Measurements from ENCODE around the gene BSDC1. TPM values are rescaled to one million over a fixed set of nuclear protein-coding genes. Genes with fewer than 3 reads are reported as not detected.

Gene BSDC1
- total and polyA plus RNA-seq, 2 of the 13 experiments (the other 11 are each of a cell fraction or from before 2014, with no cell fraction given): 40.3 to 64.2 TPM

DNA sequence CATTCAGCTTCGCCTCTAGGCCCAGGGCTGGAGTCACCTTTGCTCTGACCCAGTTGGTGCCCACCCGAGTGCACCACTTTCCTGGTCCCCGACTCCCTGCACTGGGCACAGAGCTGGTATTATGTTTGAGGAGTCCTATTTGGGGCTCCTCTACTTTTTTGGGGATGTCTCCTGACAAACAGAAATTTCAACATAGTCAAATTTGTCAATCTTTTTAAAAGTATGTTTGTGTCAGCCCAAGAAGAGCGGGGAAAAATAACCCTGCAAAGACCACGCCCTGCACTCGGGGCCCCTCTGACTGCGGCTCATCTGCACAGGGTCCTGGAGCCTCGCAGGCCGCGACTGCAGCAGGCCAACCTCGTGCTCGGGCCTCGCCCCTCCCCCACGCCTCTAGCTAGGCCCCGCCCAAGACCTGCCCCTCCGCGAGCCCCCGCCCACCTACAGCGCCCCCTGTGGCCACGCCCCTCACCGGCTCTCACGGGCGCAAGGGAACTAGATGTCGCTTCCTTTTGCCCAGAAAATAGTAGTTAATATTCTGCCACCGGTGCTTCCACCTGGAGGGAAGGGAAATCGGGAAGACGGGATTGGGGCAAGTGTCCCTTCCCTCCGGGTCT, 43.3 kb downstream of the BSDC1 start (continued):
- TF ChIP-seq TCF12 (IDR thresholded peaks at IDR 0.05) (no peak), TCF12 (CRISPR knock-in tag; IDR thresholded peaks at IDR 0.05) (no peak), STAT5B (CRISPR knock-in tag; IDR thresholded peaks at IDR 0.05) (0 out of 2 replicates have a peak, but pooled peaks have one; percentile 54), POGZ (CRISPR knock-in tag; IDR thresholded peaks at IDR 0.05) (0 out of 2 replicates have a peak, but pooled peaks have one; percentile 19), ZNF180 (CRISPR knock-in tag; IDR thresholded peaks at IDR 0.05; ENCODE audit: borderline replicate concordance, low read depth) (no peak), ZNF230 (CRISPR knock-in tag; IDR thresholded peaks at IDR 0.05) (0 out of 2 replicates have a peak, but pooled peaks have one; percentile 71), MEIS1 (CRISPR knock-in tag; IDR thresholded peaks at IDR 0.05; ENCODE audit: borderline replicate concordance) (no peak), ZFY (CRISPR knock-in tag; IDR thresholded peaks at IDR 0.05) (peak; percentile 92), ZNF431 (CRISPR knock-in tag; IDR thresholded peaks at IDR 0.05; ENCODE audit: borderline replicate concordance, low read depth) (0 out of 2 replicates have a peak, but pooled peaks have one; percentile 9), KDM1A (CRISPR knock-in tag; IDR thresholded peaks at IDR 0.05) (peak; percentile 48; the same call in 1 of the 2 replicates), JDP2 (CRISPR knock-in tag; IDR thresholded peaks at IDR 0.05; ENCODE audit: borderline replicate concordance) (no peak), ZNF878 (CRISPR knock-in tag; IDR thresholded peaks at IDR 0.05) (peak; percentile 82; the same call in 1 of the 2 replicates), ZNF143 (CRISPR knock-in tag; IDR thresholded peaks at IDR 0.05) (no peak), ZNF546 (CRISPR knock-in tag; conservative IDR thresholded peaks at IDR 0.05) (0 out of 2 replicates have a peak, but pooled peaks have one; percentile 16)
- TF ChIP-seq, protein P1, sequence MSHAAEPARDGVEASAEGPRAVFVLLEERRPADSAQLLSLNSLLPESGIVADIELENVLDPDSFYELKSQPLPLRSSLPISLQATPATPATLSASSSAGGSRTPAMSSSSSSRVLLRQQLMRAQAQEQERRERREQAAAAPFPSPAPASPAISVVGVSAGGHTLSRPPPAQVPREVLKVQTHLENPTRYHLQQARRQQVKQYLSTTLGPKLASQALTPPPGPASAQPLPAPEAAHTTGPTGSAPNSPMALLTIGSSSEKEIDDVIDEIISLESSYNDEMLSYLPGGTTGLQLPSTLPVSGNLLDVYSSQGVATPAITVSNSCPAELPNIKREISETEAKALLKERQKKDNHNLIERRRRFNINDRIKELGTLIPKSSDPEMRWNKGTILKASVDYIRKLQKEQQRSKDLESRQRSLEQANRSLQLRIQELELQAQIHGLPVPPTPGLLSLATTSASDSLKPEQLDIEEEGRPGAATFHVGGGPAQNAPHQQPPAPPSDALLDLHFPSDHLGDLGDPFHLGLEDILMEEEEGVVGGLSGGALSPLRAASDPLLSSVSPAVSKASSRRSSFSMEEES (CRISPR knock-in tag; IDR thresholded peaks at IDR 0.05): peak; percentile 75
- TF ChIP-seq, protein P2, sequence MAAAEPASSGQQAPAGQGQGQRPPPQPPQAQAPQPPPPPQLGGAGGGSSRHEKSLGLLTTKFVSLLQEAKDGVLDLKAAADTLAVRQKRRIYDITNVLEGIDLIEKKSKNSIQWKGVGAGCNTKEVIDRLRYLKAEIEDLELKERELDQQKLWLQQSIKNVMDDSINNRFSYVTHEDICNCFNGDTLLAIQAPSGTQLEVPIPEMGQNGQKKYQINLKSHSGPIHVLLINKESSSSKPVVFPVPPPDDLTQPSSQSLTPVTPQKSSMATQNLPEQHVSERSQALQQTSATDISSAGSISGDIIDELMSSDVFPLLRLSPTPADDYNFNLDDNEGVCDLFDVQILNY (CRISPR knock-in tag; conservative IDR thresholded peaks at IDR 0.05): 0 out of 2 replicates have a peak, but pooled peaks have one; percentile 58
- TF ChIP-seq, protein P3, sequence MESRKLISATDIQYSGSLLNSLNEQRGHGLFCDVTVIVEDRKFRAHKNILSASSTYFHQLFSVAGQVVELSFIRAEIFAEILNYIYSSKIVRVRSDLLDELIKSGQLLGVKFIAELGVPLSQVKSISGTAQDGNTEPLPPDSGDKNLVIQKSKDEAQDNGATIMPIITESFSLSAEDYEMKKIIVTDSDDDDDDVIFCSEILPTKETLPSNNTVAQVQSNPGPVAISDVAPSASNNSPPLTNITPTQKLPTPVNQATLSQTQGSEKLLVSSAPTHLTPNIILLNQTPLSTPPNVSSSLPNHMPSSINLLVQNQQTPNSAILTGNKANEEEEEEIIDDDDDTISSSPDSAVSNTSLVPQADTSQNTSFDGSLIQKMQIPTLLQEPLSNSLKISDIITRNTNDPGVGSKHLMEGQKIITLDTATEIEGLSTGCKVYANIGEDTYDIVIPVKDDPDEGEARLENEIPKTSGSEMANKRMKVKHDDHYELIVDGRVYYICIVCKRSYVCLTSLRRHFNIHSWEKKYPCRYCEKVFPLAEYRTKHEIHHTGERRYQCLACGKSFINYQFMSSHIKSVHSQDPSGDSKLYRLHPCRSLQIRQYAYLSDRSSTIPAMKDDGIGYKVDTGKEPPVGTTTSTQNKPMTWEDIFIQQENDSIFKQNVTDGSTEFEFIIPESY (CRISPR knock-in tag; IDR thresholded peaks at IDR 0.05): peak; percentile 75
- TF ChIP-seq, protein P4, sequence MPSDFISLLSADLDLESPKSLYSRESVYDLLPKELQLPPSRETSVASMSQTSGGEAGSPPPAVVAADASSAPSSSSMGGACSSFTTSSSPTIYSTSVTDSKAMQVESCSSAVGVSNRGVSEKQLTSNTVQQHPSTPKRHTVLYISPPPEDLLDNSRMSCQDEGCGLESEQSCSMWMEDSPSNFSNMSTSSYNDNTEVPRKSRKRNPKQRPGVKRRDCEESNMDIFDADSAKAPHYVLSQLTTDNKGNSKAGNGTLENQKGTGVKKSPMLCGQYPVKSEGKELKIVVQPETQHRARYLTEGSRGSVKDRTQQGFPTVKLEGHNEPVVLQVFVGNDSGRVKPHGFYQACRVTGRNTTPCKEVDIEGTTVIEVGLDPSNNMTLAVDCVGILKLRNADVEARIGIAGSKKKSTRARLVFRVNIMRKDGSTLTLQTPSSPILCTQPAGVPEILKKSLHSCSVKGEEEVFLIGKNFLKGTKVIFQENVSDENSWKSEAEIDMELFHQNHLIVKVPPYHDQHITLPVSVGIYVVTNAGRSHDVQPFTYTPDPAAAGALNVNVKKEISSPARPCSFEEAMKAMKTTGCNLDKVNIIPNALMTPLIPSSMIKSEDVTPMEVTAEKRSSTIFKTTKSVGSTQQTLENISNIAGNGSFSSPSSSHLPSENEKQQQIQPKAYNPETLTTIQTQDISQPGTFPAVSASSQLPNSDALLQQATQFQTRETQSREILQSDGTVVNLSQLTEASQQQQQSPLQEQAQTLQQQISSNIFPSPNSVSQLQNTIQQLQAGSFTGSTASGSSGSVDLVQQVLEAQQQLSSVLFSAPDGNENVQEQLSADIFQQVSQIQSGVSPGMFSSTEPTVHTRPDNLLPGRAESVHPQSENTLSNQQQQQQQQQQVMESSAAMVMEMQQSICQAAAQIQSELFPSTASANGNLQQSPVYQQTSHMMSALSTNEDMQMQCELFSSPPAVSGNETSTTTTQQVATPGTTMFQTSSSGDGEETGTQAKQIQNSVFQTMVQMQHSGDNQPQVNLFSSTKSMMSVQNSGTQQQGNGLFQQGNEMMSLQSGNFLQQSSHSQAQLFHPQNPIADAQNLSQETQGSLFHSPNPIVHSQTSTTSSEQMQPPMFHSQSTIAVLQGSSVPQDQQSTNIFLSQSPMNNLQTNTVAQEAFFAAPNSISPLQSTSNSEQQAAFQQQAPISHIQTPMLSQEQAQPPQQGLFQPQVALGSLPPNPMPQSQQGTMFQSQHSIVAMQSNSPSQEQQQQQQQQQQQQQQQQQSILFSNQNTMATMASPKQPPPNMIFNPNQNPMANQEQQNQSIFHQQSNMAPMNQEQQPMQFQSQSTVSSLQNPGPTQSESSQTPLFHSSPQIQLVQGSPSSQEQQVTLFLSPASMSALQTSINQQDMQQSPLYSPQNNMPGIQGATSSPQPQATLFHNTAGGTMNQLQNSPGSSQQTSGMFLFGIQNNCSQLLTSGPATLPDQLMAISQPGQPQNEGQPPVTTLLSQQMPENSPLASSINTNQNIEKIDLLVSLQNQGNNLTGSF (CRISPR knock-in tag; IDR thresholded peaks at IDR 0.05): peak; percentile 83; the same call in 1 of the 2 replicates

All from HepG2 (cell line).